ENCODE data around the gene JPT2.

The JPT2 gene

DNA sequence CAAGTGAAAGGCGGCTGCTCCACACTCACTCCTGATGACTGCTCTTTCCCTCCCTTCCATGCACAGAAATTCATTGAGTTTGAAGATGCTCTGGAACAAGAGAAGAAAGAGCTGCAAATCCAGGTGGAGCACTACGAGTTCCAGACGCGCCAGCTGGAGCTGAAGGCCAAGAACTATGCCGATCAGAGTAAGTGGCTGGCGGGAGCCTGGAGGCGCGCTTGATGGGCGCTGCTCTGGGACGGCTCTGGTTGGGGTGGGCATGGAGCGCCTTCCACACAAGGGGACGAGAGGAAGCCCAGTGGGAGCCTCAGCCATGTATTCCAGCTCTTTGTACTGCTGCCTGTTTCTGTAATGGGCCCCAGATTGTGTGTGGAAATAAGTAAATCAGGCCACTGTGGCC lies 46.4 kb downstream of the JPT2 start:
- TF ChIP-seq CTCF (IDR thresholded peaks at IDR 0.05; ENCODE audit: control insufficient read depth, insufficient read depth, low read depth, low read length, missing control alignments) = no peak
- no peak overlapping the region for H3K4me3 ChIP-seq (ENCODE audit: control insufficient read depth, low read depth, low read length)

GRCh38 chr16:1726661-1727502 lies 48.8 kb downstream of the JPT2 start:
- no peak for TF ChIP-seq CTCF (IDR thresholded peaks at IDR 0.05; ENCODE audit: control insufficient read depth, insufficient read depth, low read depth, low read length, missing control alignments)
- DNase-seq (ENCODE audit: low read depth) = no peak
- no peak overlapping the region for H3K4me3 ChIP-seq (ENCODE audit: control insufficient read depth, low read depth, low read length)

More for the DNA sequence above, 46.4 kb downstream of the JPT2 start:
- DNase-seq (ENCODE audit: low read depth) = no peak

DNA sequence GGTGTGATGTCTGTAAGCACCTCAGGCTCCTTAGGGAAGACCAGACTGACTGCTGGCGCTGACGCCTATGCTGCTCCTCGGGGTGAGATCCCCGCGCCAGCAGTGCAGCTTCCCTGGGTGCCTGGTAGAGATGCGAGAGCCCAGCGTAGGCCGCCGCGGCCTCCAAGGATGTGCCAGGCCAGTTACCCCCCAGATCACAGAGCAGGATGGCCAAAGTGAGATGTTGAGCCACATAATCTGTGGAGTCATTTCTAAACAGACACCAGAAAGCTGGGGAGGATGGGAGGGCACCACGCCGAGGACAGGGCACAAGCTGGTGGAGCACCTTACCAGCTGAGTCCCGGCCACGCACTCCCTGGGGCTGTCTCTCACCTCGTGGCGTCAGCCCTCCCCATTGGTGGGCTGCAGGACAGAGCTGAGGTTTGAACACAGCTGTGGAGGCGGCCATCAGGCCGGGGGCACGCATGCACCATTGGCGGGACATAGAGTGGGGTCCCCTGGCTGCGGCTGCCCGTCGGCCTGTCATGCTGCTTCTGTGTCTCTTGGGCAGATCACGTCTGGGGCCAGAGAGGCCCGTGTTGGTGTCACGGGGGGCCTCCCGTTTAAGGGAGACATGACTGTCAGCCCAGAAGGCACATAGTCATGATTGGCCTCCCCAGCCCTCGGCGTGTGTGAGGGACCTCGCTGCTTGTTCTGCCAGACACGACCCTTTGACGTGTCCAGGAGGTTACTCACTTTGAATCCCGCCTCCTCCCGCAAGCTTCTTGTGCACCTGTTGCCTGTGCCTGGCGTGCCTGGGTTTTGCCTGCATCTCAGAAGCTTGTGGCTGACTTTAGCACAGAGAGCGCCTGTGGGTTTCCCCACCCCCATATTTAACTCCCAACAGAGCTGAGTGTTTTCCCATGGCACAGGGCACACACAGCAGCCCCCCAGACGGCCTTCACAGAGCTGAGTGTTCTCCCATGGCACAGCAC lies 49.9 kb downstream of the JPT2 start:
- no peak for DNase-seq (ENCODE audit: low read depth)
- no peak for TF ChIP-seq CTCF (IDR thresholded peaks at IDR 0.05; ENCODE audit: control insufficient read depth, insufficient read depth, low read depth, low read length, missing control alignments)
- no peak overlapping the region for H3K4me3 ChIP-seq (ENCODE audit: control insufficient read depth, low read depth, low read length)

DNA sequence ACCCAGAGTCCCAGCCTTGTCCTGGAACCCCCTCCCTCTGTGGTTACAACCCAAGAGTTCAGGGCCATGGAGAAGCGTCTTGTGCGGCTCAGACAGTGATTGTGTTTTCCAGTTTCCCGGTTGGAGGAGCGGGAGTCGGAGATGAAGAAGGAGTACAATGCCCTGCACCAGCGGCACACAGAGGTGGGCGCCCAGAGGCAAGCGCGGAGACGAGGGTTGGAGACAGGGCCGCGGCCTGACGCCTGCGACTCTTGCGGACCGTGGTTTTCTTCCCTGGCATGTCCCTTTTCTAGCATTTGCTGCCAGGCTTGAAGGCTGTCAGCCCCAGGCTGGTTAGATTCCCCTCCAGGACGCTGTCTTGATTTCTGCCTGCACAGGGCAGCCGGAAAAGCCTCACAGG lies 50.9 kb downstream of the JPT2 start:
- TF ChIP-seq CTCF (IDR thresholded peaks at IDR 0.05; ENCODE audit: control insufficient read depth, insufficient read depth, low read depth, low read length, missing control alignments) = no peak
- no peak overlapping the region for H3K4me3 ChIP-seq (ENCODE audit: control insufficient read depth, low read depth, low read length)
- no peak for DNase-seq (ENCODE audit: low read depth)

DNA sequence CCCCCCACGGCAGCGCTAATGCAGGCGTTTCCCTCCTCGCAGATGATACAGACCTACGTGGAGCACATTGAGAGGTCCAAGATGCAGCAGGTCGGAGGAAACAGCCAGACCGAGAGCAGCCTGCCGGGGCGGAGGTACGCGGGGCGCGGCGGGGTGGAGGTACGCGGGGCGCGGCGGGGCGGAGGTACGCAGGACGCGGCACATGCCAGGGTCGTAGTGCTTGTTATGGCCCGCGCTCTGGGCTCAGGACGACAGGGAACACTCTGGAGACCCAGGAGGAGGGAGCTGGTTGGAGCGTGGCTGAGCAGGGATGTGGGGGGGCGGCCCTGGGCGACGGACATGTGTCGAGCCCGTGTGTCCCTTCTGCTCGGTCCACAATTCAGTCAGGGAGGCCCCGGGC lies 51.4 kb downstream of the JPT2 start:
- no peak overlapping the region for H3K4me3 ChIP-seq (ENCODE audit: control insufficient read depth, low read depth, low read length)
- TF ChIP-seq CTCF (IDR thresholded peaks at IDR 0.05; ENCODE audit: control insufficient read depth, insufficient read depth, low read depth, low read length, missing control alignments) = no peak
- DNase-seq (ENCODE audit: low read depth) = no peak

- H3K4me3 ChIP-seq (ENCODE audit: control insufficient read depth, low read depth, low read length) = no peak overlapping the region
- DNase-seq (ENCODE audit: low read depth) = no peak
- TF ChIP-seq CTCF (IDR thresholded peaks at IDR 0.05; ENCODE audit: control insufficient read depth, insufficient read depth, low read depth, low read length, missing control alignments) = no peak
Measured at GRCh38 chr16:1731073-1731472, 53.0 kb downstream of the JPT2 start.
